ENCODE results near the gene ELL2.
"Not testable (repeated sequence)": the region's sequence is repeated elsewhere in the genome, so short reads cannot be mapped to it uniquely, and the experiment has no call there.

- not testable (repeated sequence) for TF ChIP-seq CTCF (IDR thresholded peaks at IDR 0.05; ENCODE audit: insufficient read depth, low read depth, low read length); EZH2 (IDR thresholded peaks at IDR 0.05; ENCODE audit: insufficient read depth, low read length)
Measured at GRCh38 chr5:95927300-95927699, 34.4 kb downstream of the ELL2 start.

All from astrocyte (in vitro differentiated cells and primary cell).